Progenitor cell of endocrine pancreas (in vitro differentiated cells): Measurements from ENCODE around the gene FBXW11. TPM values are rescaled to one million over a fixed set of nuclear protein-coding genes. Genes with fewer than 3 reads are reported as not detected.
"Not testable (repeated sequence)": the region's sequence is repeated elsewhere in the genome, so short reads cannot be mapped to it uniquely, and the experiment has no call there.

ENCODE experiments used
- DNase-seq: peaks from one replicate; pipeline ENCODE4 v3.0.0; 2021; ENCODE audit warnings: low spot score; ENCODE audit not compliant: unreplicated experiment
- H3K27ac Mint-ChIP-seq: 2 replicates; pipeline ENCODE4 v1.8.0; 2021; ENCODE audit warnings: mild to moderate bottlenecking, moderate library complexity, mixed read lengths
- H3K27me3 Mint-ChIP-seq: 2 replicates; pipeline ENCODE4 v1.8.0; 2021; ENCODE audit warnings: mixed read lengths
- H3K36me3 Mint-ChIP-seq: 2 replicates; pipeline ENCODE4 v1.8.0; 2022; ENCODE audit warnings: mixed read lengths; ENCODE audit not compliant: insufficient read depth
- H3K4me1 Mint-ChIP-seq: 2 replicates; pipeline ENCODE4 v1.8.0; 2021; ENCODE audit warnings: low read depth, mixed read lengths
- H3K4me3 Mint-ChIP-seq: 2 replicates; pipeline ENCODE4 v1.8.0; 2021; ENCODE audit warnings: low read depth, mild to moderate bottlenecking, moderate library complexity, mixed read lengths
- H3K9me3 Mint-ChIP-seq: 2 replicates; pipeline ENCODE4 v1.8.0; 2021; ENCODE audit warnings: low read depth, mixed read lengths
- CTCF ChIP-seq: fragments of 200-600 bp; sonication (generic); IDR thresholded peaks from one replicate; pipeline ENCODE4 v1.5.0; 2021; ENCODE audit warnings: antibody characterized with exemption, mild to moderate bottlenecking; ENCODE audit not compliant: unreplicated experiment
- total RNA-seq: library from RNA; stranded (reverse); gene quantifications from 2 replicates; pipeline ENCODE4 v1.2.1, GENCODE V29; 2021

FBXW11 gene
- total RNA-seq, 1 donor from 2014 or later: 63.5 TPM

GRCh38 chr5:171946000-171946781, 60.2 kb downstream of the FBXW11 start:
- peaks cover 19% of the 10 kb centered on the region for H3K4me1 Mint-ChIP-seq

GRCh38 chr5:171945476-171945875, 61.0 kb downstream of the FBXW11 start:
- no peak overlapping the region for H3K27ac Mint-ChIP-seq
- TF ChIP-seq CTCF: no peak
- H3K4me1 Mint-ChIP-seq: peaks cover 22% of the 10 kb centered on the region
- no peak overlapping the region for H3K4me3 Mint-ChIP-seq
- no peaks in the 10 kb centered on the region for H3K27me3 Mint-ChIP-seq
- no peaks in the 10 kb centered on the region for H3K36me3 Mint-ChIP-seq
- no peak for DNase-seq
- no peaks in the 10 kb centered on the region for H3K9me3 Mint-ChIP-seq

More at GRCh38 chr5:171946000-171946781, 60.2 kb downstream of the FBXW11 start:
- no peak for DNase-seq
- Mint-ChIP-seq H3K27me3 (no peaks in the 10 kb centered on the region), H3K9me3 (no peaks in the 10 kb centered on the region), H3K4me3 (no peak overlapping the region), H3K36me3 (no peaks in the 10 kb centered on the region), H3K27ac (peak overlapping the region; percentile 8)
- TF ChIP-seq CTCF: peak; percentile 21

- no peak overlapping the region for H3K4me3 Mint-ChIP-seq
- no peak for TF ChIP-seq CTCF
- H3K27me3 Mint-ChIP-seq: no peaks in the 10 kb centered on the region
- H3K4me1 Mint-ChIP-seq: peaks cover 26% of the 10 kb centered on the region
- no peaks in the 10 kb centered on the region for H3K36me3 Mint-ChIP-seq
- DNase-seq: no peak
- peak overlapping the region; percentile 55 for H3K27ac Mint-ChIP-seq
- no peaks in the 10 kb centered on the region for H3K9me3 Mint-ChIP-seq
Measured at GRCh38 chr5:171945066-171945465, 61.4 kb downstream of the FBXW11 start.

- H3K27me3 Mint-ChIP-seq, H3K9me3 Mint-ChIP-seq, DNase-seq, H3K4me3 Mint-ChIP-seq, H3K36me3 Mint-ChIP-seq: not testable (repeated sequence)
- Mint-ChIP-seq H3K4me1 (peaks cover 27% of the 10 kb centered on the region), H3K27ac (peak overlapping the region; percentile 49)
Measured at GRCh38 chr5:171942112-171942516, 64.3 kb downstream of the FBXW11 start.

- H3K27ac Mint-ChIP-seq, DNase-seq, H3K36me3 Mint-ChIP-seq, H3K9me3 Mint-ChIP-seq, H3K4me3 Mint-ChIP-seq, H3K27me3 Mint-ChIP-seq: not testable (repeated sequence)
- H3K4me1 Mint-ChIP-seq: peaks cover 25% of the 10 kb centered on the region
Measured at GRCh38 chr5:171941675-171942074, 64.8 kb downstream of the FBXW11 start.

- H3K9me3 Mint-ChIP-seq, H3K36me3 Mint-ChIP-seq, H3K27me3 Mint-ChIP-seq, H3K4me3 Mint-ChIP-seq, H3K27ac Mint-ChIP-seq, DNase-seq: not testable (repeated sequence)
- peaks cover 22% of the 10 kb centered on the region for H3K4me1 Mint-ChIP-seq
Measured at GRCh38 chr5:171941275-171941674, 65.2 kb downstream of the FBXW11 start.

GRCh38 chr5:171939951-171940350, 66.5 kb downstream of the FBXW11 start:
- Mint-ChIP-seq H3K9me3 (no peaks in the 10 kb centered on the region), H3K4me1 (peaks cover 16% of the 10 kb centered on the region), H3K4me3 (no peak overlapping the region), H3K27ac (peak overlapping the region; percentile 2), H3K27me3 (no peaks in the 10 kb centered on the region), H3K36me3 (peaks cover 5% of the 10 kb centered on the region)
- no peak for TF ChIP-seq CTCF
- no peak for DNase-seq
